ENCODE results near the gene CFP.

The CFP gene

GRCh38 chrX:47590984-47591383 is 38.7 kb downstream of the CFP start:
- H3K4me3 ChIP-seq (ENCODE audit: low read depth, low read length) = no peak overlapping the region
- no peak for DNase-seq (ENCODE audit: low read depth)
- TF ChIP-seq CTCF (IDR thresholded peaks at IDR 0.05; ENCODE audit: insufficient read depth, low read depth, low read length, missing control alignments) = no peak

DNA sequence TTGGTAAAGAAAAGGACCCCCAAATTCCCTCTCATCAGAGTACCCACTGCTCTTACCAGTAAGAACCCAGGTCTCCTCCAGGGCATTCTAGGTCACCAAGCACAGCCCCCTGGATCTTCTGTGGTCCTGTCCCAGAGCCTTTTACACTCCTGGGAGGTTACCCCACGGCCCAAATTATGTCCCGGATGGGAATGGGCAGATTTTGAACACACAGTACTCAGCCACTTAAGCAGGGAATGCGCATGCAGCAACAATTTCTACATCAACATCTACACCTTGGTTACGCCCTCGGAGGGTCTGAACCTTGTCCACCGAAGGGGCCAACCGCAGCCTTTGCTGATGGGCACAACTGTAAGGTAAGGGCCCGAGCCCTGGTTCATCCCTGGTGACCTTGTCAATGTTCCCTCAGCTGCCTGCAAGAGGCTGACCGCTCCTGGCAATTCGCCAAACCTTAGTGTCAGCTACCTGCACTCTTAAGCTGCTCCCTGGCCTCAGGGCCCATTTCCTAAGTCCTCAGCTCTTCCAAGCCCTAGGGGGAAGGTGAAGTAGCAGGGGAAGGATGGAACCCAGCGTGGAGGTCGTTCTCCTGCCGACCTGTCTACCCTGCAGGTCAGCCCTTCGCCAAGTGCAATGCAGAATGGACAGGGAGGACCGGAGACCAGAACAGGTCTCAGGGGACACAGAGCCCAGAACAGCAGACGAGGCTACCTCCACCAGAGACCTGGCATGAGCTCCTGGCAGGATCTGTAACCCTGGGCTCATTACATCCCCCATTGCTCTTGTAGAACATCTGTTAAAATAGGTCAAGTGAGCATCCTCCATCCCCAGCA is 41.6 kb downstream of the CFP start:
- TF ChIP-seq CTCF (IDR thresholded peaks at IDR 0.05; ENCODE audit: insufficient read depth, low read depth, low read length, missing control alignments) = no peak
- no peak overlapping the region for H3K4me3 ChIP-seq (ENCODE audit: low read depth, low read length)
- no peak for DNase-seq (ENCODE audit: low read depth)

DNA sequence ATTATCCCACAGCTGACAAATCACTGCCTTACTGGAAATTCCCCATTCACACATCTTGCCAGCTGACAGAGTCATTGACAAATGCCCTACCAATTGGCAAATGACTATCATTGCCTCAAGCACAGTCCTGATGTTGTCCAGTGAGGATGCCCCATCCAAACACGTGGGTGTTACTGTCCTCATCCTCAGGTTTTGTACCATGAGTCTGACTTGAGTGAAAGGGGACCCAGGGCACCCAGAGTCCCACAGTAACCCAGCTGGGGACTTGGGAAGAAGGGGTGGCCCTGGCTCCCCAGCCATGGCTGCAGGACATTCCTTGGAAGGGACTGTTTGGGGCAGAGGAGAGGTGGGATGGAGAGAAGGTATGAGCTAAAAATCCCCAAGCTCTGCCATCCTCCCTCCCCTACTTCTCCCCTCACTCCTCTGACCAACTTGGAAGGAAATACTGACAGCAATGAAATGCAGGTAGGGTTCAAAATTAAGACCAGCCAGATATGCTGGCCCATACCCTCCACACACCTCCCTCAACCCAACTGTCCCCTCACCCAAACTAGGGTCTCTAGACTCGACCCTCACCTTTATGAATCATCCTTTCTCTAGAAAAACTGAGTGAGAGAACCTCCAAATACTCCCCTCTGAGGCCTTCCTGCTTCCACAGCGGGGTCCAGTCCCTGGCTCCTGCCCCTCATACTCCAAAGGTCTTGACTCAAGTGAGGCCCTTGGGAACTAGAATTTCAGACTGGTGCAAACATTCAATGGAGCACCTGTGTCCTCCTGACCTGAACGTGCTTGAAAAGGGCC is 42.4 kb downstream of the CFP start:
- no peak for TF ChIP-seq CTCF (IDR thresholded peaks at IDR 0.05; ENCODE audit: insufficient read depth, low read depth, low read length, missing control alignments)
- no peak overlapping the region for H3K4me3 ChIP-seq (ENCODE audit: low read depth, low read length)
- no peak for DNase-seq (ENCODE audit: low read depth)

DNA sequence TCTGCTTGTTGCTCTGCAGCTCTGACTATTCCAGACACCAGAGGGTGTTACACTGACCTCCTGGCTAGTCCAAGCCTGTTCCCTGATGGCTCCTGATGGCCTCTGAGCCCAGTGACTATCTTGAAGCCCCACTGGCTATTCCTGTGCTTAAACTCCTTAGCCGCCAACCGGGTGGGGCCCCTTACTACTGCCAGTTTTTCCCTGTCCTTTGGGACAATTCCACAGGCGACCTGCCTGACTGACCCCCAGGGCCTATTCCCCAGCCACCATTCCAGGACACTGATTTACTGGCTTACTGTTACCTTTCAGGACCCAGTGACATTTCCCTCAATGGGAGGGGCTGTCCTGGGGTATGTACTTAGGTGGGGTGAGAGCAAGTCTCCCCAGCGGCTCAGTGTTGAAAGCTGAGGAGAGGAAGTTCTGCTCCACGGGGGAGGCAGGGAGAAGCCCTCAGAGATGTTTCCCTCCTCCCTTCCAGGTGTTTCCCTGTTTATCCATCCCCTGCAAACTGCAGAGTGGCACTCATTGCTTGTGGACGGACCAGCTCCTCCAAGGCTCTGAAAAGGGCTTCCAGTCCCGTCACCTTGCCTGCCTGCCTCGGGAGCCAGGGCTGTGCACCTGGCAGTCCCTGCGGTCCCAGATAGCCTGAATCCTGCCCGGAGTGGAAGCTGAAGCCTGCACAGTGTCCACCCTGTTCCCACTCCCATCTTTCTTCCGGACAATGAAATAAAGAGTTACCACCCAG is 43.5 kb downstream of the CFP start:
- no peak for TF ChIP-seq CTCF (IDR thresholded peaks at IDR 0.05; ENCODE audit: insufficient read depth, low read depth, low read length, missing control alignments)
- no peak overlapping the region for H3K4me3 ChIP-seq (ENCODE audit: low read depth, low read length)
- no peak for DNase-seq (ENCODE audit: low read depth)

GRCh38 chrX:47585273-47585672 is 44.5 kb downstream of the CFP start:
- no peak overlapping the region for H3K4me3 ChIP-seq (ENCODE audit: low read depth, low read length)
- no peak for TF ChIP-seq CTCF (IDR thresholded peaks at IDR 0.05; ENCODE audit: insufficient read depth, low read depth, low read length, missing control alignments)
- no peak for DNase-seq (ENCODE audit: low read depth)

DNA sequence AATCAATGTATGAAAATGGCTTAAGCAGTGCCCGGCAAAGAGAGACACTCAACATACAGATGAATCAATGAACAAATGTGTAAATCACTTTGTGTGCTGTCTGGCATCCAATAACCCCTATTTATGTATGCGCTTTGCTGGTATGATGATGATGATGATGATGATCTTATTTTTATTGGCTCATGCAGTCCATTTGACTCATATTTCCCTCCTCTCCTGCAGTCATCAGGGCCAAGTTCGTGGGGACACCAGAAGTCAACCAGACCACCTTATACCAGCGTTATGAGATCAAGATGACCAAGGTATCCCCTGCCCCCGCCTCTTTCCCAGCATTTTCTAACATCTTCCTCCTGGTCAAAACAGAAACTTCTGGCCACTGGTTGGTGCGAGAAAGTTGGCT is 45.0 kb downstream of the CFP start:
- no peak for TF ChIP-seq CTCF (IDR thresholded peaks at IDR 0.05; ENCODE audit: insufficient read depth, low read depth, low read length, missing control alignments)
- no peak overlapping the region for H3K4me3 ChIP-seq (ENCODE audit: low read depth, low read length)
- no peak for DNase-seq (ENCODE audit: low read depth)
